PC-9 (cell line): ENCODE measurements around the gene OR5H15. TPM values are rescaled to one million over a fixed set of nuclear protein-coding genes. Genes with fewer than 3 reads are reported as not detected.
"Not testable (repeated sequence)": the region's sequence is repeated elsewhere in the genome, so short reads cannot be mapped to it uniquely, and the experiment has no call there.

Experiments
- BruUV-seq: library from RNA; stranded (reverse); fragments of 400-500 nt; replicated peaks from 2 replicates; lab custom pipeline; 2021; lab: Mats Ljungman, UMichigan
- CTCF ChIA-PET: fragments of 300-600 bp; sonication (Branson Sonifier 250); formaldehyde crosslinking; loops from one replicate; lab custom pipeline; 2022; ENCODE audit warnings: antibody characterized with exemption; lab: Charles Lee
- POLR2A ChIA-PET: fragments of 300-600 bp; sonication (Branson Sonifier 250); formaldehyde crosslinking; loops from one replicate; lab custom pipeline; 2022; ENCODE audit warnings: antibody characterized with exemption; ENCODE audit not compliant: unreplicated experiment; lab: Charles Lee
- DNase-seq, 2 experiments: peaks; one replicate each; pipeline versions ENCODE4 v3.0.0 to v3.0.0-alpha.2; 2015 to 2022; ENCODE audit warnings: mixed read lengths in 1 of 2
- H2AFZ ChIP-seq: fragments of 200-600 bp; sonication (generic); 2 replicates; pipeline ENCODE4 v1.8.1; 2017; ENCODE audit warnings: antibody characterized with exemption
- H3F3A ChIP-seq: fragments of 200-600 bp; sonication (generic); 2 replicates; pipeline ENCODE4 v1.8.1; 2017; ENCODE audit warnings: antibody characterized with exemption, mild to moderate bottlenecking, low read depth; ENCODE audit not compliant: insufficient read depth
- H3K27ac ChIP-seq: fragments of 200-600 bp; sonication (generic); 2 replicates; pipeline ENCODE4 v1.6.1; 2016; ENCODE audit warnings: mixed run types
- H3K27me3 ChIP-seq: fragments of 200-600 bp; sonication (generic); 2 replicates; pipeline ENCODE4 v1.6.1; 2016; ENCODE audit warnings: low read depth, mixed run types; ENCODE audit not compliant: insufficient read depth
- H3K36me3 ChIP-seq: fragments of 200-600 bp; sonication (generic); 2 replicates; pipeline ENCODE4 v1.6.1; 2016; ENCODE audit warnings: low read depth, mixed run types
- H3K4me1 ChIP-seq: fragments of 200-600 bp; sonication (generic); replicated peaks from 2 replicates; pipeline ENCODE4 v1.6.1; 2016; ENCODE audit warnings: mixed run types; ENCODE audit not compliant: insufficient read depth
- H3K4me2 ChIP-seq: fragments of 200-600 bp; sonication (generic); 2 replicates; pipeline ENCODE4 v1.6.1; 2017; ENCODE audit warnings: mixed run types
- H3K4me3 ChIP-seq: fragments of 200-600 bp; sonication (generic); 2 replicates; pipeline ENCODE4 v1.6.1; 2016; ENCODE audit warnings: mixed run types
- H3K79me2 ChIP-seq: fragments of 200-600 bp; sonication (generic); 2 replicates; pipeline ENCODE4 v1.6.1; 2017; ENCODE audit warnings: low read depth, mixed run types
- H3K9me2 ChIP-seq: fragments of 200-600 bp; sonication (generic); 2 replicates; pipeline ENCODE4 v1.8.1; 2017; ENCODE audit warnings: mild to moderate bottlenecking; ENCODE audit not compliant: insufficient read depth
- H3K9me3 ChIP-seq: fragments of 200-600 bp; sonication (generic); 2 replicates; pipeline ENCODE4 v1.8.1; 2016; ENCODE audit warnings: low read depth; ENCODE audit not compliant: insufficient read depth
- H4K20me1 ChIP-seq: fragments of 200-600 bp; sonication (generic); 2 replicates; pipeline ENCODE4 v1.8.1; 2017; ENCODE audit not compliant: insufficient read depth
- CTCF ChIP-seq: fragments of 200-600 bp; sonication (generic); conservative IDR thresholded peaks from 2 replicates; pipeline ENCODE4 v1.6.1; 2017; ENCODE audit warnings: mixed run types, antibody characterized with exemption, mild to moderate bottlenecking, moderate library complexity
- EZH2 ChIP-seq: fragments of 200-600 bp; sonication (generic); IDR thresholded peaks from 2 replicates; pipeline ENCODE4 v1.8.0; 2017; ENCODE audit warnings: antibody characterized with exemption, low read depth
- intact Hi-C: fragments of 100-400 bp; cut with micrococcal nuclease; formaldehyde crosslinking; loops from one replicate; pipeline ENCODE4 v1.10.0; 2022; ENCODE audit not compliant: unreplicated experiment
- total RNA-seq: library from RNA; stranded (reverse); gene quantifications from 2 replicates; pipeline ENCODE4 v1.2.3, GENCODE V29; 2021

Gene OR5H15
- total RNA-seq, 1 experiment from 2014 or later: not detected

DNA sequence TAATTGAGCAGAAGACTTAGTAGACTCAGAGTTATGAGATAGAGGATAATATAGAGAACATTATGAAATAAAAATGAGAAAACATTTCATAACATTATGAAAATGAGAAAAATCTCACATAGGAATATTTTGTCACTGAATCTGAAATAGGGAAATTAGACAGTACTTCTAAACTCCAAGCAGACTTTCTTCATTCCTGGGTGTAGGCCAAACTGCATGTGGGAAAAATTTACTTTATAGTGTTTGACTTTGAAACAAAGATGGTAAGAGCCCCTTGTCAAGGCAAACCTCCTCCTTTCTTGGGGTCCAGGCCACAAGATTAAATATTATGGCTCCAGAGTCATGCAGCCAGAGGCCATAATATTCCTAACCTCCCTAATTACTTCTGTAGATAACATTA, 26.0 kb upstream of the OR5H15 start:
- no peaks in the 10 kb centered on the region for H4K20me1 ChIP-seq
- no peaks in the 10 kb centered on the region for H3K9me3 ChIP-seq
- H3K4me2 ChIP-seq: no peak overlapping the region
- no peak for TF ChIP-seq CTCF
- TF ChIP-seq EZH2: no peak
- no peak for DNase-seq
- intact Hi-C loops: loop anchor here (2.0 kb wide), 1 partner anchor 42 kb away; no protein-coding TSS in a partner anchor
- ChIA-PET POLR2A (interaction anchor here (0.6 kb wide), 1 partner anchor 43 kb away, joined by 4 read pairs; no protein-coding TSS in a partner anchor), CTCF (no interaction called here)
- BruUV-seq: no TSS peak
- 0 out of 2 replicates have a peak, but pooled peaks cover 5% of the 10 kb centered on the region for H3K9me2 ChIP-seq
- H3K27me3 ChIP-seq: no peaks in the 10 kb centered on the region
- H2AFZ ChIP-seq: no peak overlapping the region
- no peaks in the 10 kb centered on the region for H3K4me1 ChIP-seq
- no peaks in the 10 kb centered on the region for H3K79me2 ChIP-seq
- H3F3A ChIP-seq: no peaks in the 10 kb centered on the region
- no peak overlapping the region for H3K27ac ChIP-seq
- H3K4me3 ChIP-seq: no peak overlapping the region
- no peaks in the 10 kb centered on the region for H3K36me3 ChIP-seq

GRCh38 chr3:98147179-98147578, 19.3 kb upstream of the OR5H15 start, which contains the start of gene OR5H14:
TSS of gene OR5H14 (plus strand) at chr3:98147479. CDS start at chr3:98149386, 1,907 bp downstream.
- H3K4me3 ChIP-seq: no peak within 1 kb of the TSS
- H3K4me1 ChIP-seq: peaks cover 11% of the 10 kb centered on the region
- H3K9me3 ChIP-seq: no peaks in the 10 kb centered on the region
- no peaks in the 10 kb centered on the region for H3K36me3 ChIP-seq
- H3K27ac ChIP-seq: no peak within 1 kb of the TSS
- POLR2A ChIA-PET: no interaction called here
- H2AFZ ChIP-seq: no peak within 1 kb of the TSS
- H3K27me3 ChIP-seq: no peaks in the 10 kb centered on the region
- BruUV-seq: no TSS peak
- DNase-seq: no peak
- 0 out of 2 replicates have a peak, but pooled peaks cover 5% of the 10 kb centered on the region for H3K9me2 ChIP-seq
- H3F3A ChIP-seq: peaks cover 9% of the 10 kb centered on the region
- H3K4me2 ChIP-seq: no peak within 1 kb of the TSS
- no peaks in the 10 kb centered on the region for H3K79me2 ChIP-seq
- intact Hi-C loops: no loop called here
- CTCF ChIA-PET: no interaction called here
- H4K20me1 ChIP-seq: no peaks in the 10 kb centered on the region
- TF ChIP-seq EZH2 (no peak), CTCF (no peak)

- TF ChIP-seq CTCF: no peak
- no peak for TF ChIP-seq EZH2
- no peak for DNase-seq
- H3K4me3 ChIP-seq: no peak overlapping the region
- no peaks in the 10 kb centered on the region for H3K36me3 ChIP-seq
- H3K27ac ChIP-seq: no peak overlapping the region
- H3K4me2 ChIP-seq: no peak overlapping the region
- no peaks in the 10 kb centered on the region for H3K27me3 ChIP-seq
- intact Hi-C loops: no loop called here
- H3K9me3 ChIP-seq: no peaks in the 10 kb centered on the region
- H3K9me2 ChIP-seq: 0 out of 2 replicates have a peak, but pooled peaks cover 5% of the 10 kb centered on the region
- ChIA-PET POLR2A (no interaction called here), CTCF (no interaction called here)
- no peak overlapping the region for H2AFZ ChIP-seq
- H3K4me1 ChIP-seq: peaks cover 11% of the 10 kb centered on the region
- H4K20me1 ChIP-seq: no peaks in the 10 kb centered on the region
- no TSS peak for BruUV-seq
- H3F3A ChIP-seq: peaks cover 9% of the 10 kb centered on the region
- H3K79me2 ChIP-seq: no peaks in the 10 kb centered on the region
Observed at GRCh38 chr3:98148751-98149150, 17.7 kb upstream of the OR5H15 start.

DNA sequence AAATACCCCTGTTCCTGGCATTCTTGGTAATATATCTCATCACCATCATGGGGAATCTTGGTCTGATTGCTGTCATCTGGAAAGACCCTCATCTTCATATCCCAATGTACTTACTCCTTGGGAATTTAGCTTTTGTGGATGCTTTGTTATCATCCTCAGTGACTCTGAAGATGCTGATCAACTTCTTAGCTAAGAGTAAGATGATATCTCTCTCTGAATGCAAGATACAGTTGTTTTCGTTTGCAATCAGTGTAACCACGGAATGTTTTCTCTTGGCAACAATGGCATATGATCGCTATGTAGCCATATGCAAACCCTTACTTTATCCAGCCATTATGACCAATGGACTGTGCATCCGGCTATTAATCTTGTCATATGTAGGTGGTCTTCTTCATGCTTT, 17.0 kb upstream of the OR5H15 start:
- H3F3A ChIP-seq, DNase-seq, H3K79me2 ChIP-seq, H3K36me3 ChIP-seq, H3K27ac ChIP-seq, H2AFZ ChIP-seq, POLR2A ChIA-PET, CTCF ChIA-PET, intact Hi-C loops, H4K20me1 ChIP-seq, BruUV-seq, H3K4me3 ChIP-seq, H3K4me2 ChIP-seq, H3K9me3 ChIP-seq, H3K9me2 ChIP-seq, H3K27me3 ChIP-seq: not testable (repeated sequence)
- peaks cover 11% of the 10 kb centered on the region for H3K4me1 ChIP-seq
